HCT116 (cell line): ENCODE results near the gene SNED1. TPM values are rescaled to one million over a fixed set of nuclear protein-coding genes. Genes with fewer than 3 reads are reported as not detected.

ENCODE experiments used
- ATAC-seq: fragments of 200-7000 bp; cut with Tn5 transposase; 2 replicates; pipeline ENCODE4 v1.9.1; 2020; ENCODE audit warnings: mild to moderate bottlenecking, moderate library complexity
- BruUV-seq: library from RNA; stranded (reverse); fragments of 400-500 nt; replicated peaks from 2 replicates; lab custom pipeline; 2021; lab: Mats Ljungman, UMichigan
- CTCF ChIA-PET: fragments of 300-600 bp; sonication (Branson Sonifier 250); formaldehyde crosslinking; loops from one replicate; lab custom pipeline; 2021; ENCODE audit warnings: antibody characterized with exemption; lab: Charles Lee
- POLR2A ChIA-PET: fragments of 300-600, 350-600 bp; sonication (Branson Sonifier 250); formaldehyde crosslinking; loops from one replicate; lab custom pipeline; 2021; ENCODE audit warnings: antibody characterized with exemption; lab: Charles Lee
- RAD21 ChIA-PET, 2 experiments: fragments of 300-600 bp; sonication (Branson Sonifier 250); formaldehyde crosslinking; loops; one replicate each; lab custom pipeline; 2023; ENCODE audit warnings: low total read pairs in 2 of 2; ENCODE audit not compliant: uncharacterized antibody in 2 of 2, unreplicated experiment in 2 of 2, low non-redundant PET in 1 of 2; lab: Charles Lee
- DNase-seq: peaks from one replicate; pipeline ENCODE4 v3.0.0-alpha.2; 2010; ENCODE audit warnings: low read depth, low spot score
- H2AFZ ChIP-seq: fragments of 200-600 bp; shearing (Covaris generic), sonication (generic); 2 replicates; pipeline ENCODE4 v1.6.1; 2017; ENCODE audit warnings: low read depth, mixed run types, mixed read lengths, antibody characterized with exemption, low read length; ENCODE audit not compliant: poor library complexity, severe bottlenecking
- H3K27ac ChIP-seq: 2 replicates; pipeline ENCODE4 v1.5.1; 2012; ENCODE audit warnings: low read depth, low read length
- H3K27me3 ChIP-seq: fragments of 200-600 bp; sonication (generic); 2 replicates; pipeline ENCODE4 v1.6.1; 2016; ENCODE audit warnings: mixed run types, low read length, mixed read lengths; ENCODE audit not compliant: insufficient read depth
- H3K36me3 ChIP-seq, 2 experiments: fragments of 200-500 bp in 1 of 2; fragments of 200-600 bp in 1 of 2; sonication (Bioruptor generic) in 1 of 2; sonication (generic) in 1 of 2; 2 replicates each; pipeline versions ENCODE4 v1.5.1 to v1.6.1; 2014 to 2016; ENCODE audit warnings: low read length in 2 of 2, inconsistent platforms in 1 of 2, mixed read lengths in 1 of 2, mixed run types in 1 of 2; ENCODE audit not compliant: insufficient read depth in 2 of 2, control insufficient read depth in 1 of 2
- H3K4me1 ChIP-seq, 2 experiments: fragments of 200-600 bp in 1 of 2; sonication (generic) in 1 of 2; 2 replicates each; pipeline versions ENCODE4 v1.5.1 to v1.6.1; 2012 to 2017; ENCODE audit warnings: low read length in 2 of 2, inconsistent platforms in 1 of 2, mild to moderate bottlenecking in 1 of 2, mixed read lengths in 1 of 2, mixed run types in 1 of 2, moderate library complexity in 1 of 2; ENCODE audit not compliant: insufficient read depth in 2 of 2, control insufficient read depth in 1 of 2
- H3K4me2 ChIP-seq: fragments of 200-600 bp; sonication (generic); 2 replicates; pipeline ENCODE4 v1.6.1; 2017; ENCODE audit warnings: mixed run types, low read length, mixed read lengths
- H3K4me3 ChIP-seq, 2 experiments: fragments of 200-600 bp in 1 of 2; sonication (generic) in 1 of 2; replicated peaks in 1 of 2; 2 replicates each; pipeline ENCODE4 v1.5.1; 2011 to 2016; ENCODE audit warnings: low read length in 2 of 2, control low read depth in 1 of 2, low read depth in 1 of 2, mild to moderate bottlenecking in 1 of 2, mixed read lengths in 1 of 2, mixed run types in 1 of 2
- H3K79me2 ChIP-seq: fragments of 200-600 bp; sonication (generic); 2 replicates; pipeline ENCODE4 v1.6.1; 2017; ENCODE audit warnings: mild to moderate bottlenecking, mixed run types, low read length, moderate library complexity, mixed read lengths; ENCODE audit not compliant: insufficient read depth
- H3K9ac ChIP-seq: fragments of 200-600 bp; sonication (generic); 2 replicates; pipeline ENCODE4 v1.6.1; 2016; ENCODE audit warnings: low read length, mixed read lengths
- H3K9me2 ChIP-seq: fragments of 200-600 bp; sonication (generic), shearing (Covaris generic); 2 replicates; pipeline ENCODE4 v1.6.1; 2017; ENCODE audit warnings: mixed run types, mild to moderate bottlenecking, moderate library complexity; ENCODE audit not compliant: insufficient read depth
- H3K9me3 ChIP-seq, 2 experiments: fragments of 200-500 bp in 1 of 2; fragments of 200-600 bp in 1 of 2; sonication (Bioruptor generic) in 1 of 2; sonication (generic) in 1 of 2; 2 replicates each; pipeline ENCODE4 v1.6.1; 2014 to 2017; ENCODE audit warnings: low read length in 2 of 2, mixed read lengths in 2 of 2, inconsistent platforms in 1 of 2, low read depth in 1 of 2, mild to moderate bottlenecking in 1 of 2, mixed run types in 1 of 2, moderate library complexity in 1 of 2; ENCODE audit not compliant: control insufficient read depth in 1 of 2, insufficient read depth in 1 of 2
- H4K20me1 ChIP-seq: fragments of 200-600 bp; sonication (generic), shearing (Covaris generic); 2 replicates; pipeline ENCODE4 v1.6.1; 2017; ENCODE audit warnings: mixed run types, mild to moderate bottlenecking, moderate library complexity; ENCODE audit not compliant: insufficient read depth
- ELF1 ChIP-seq: IDR thresholded peaks from 2 replicates; pipeline ENCODE4 v1.6.1; 2012; ENCODE audit warnings: low read depth, borderline replicate concordance
- EZH2 ChIP-seq: fragments of 200-600 bp; sonication (generic); IDR thresholded peaks from 2 replicates; pipeline ENCODE4 v1.6.1; 2017; ENCODE audit warnings: antibody characterized with exemption, mixed run types
- EZH2phosphoT487 ChIP-seq: fragments of 200-600 bp; IDR thresholded peaks from 2 replicates; pipeline ENCODE4 v1.6.1; 2018; ENCODE audit warnings: antibody characterized with exemption, borderline replicate concordance
- MAX ChIP-seq: IDR thresholded peaks from 2 replicates; pipeline ENCODE4 v1.6.1; 2012
- SRF ChIP-seq: IDR thresholded peaks from 2 replicates; pipeline ENCODE4 v1.6.1; 2012; ENCODE audit warnings: low read depth
- ZBTB33 ChIP-seq: IDR thresholded peaks from 2 replicates; pipeline ENCODE4 v1.6.1; 2011; ENCODE audit warnings: mild to moderate bottlenecking, low read length, moderate library complexity; ENCODE audit not compliant: insufficient replicate concordance; ENCODE audit errors: extremely low read depth
- intact Hi-C: fragments of 100-400 bp; cut with micrococcal nuclease; formaldehyde crosslinking; loops from 2 replicates; pipeline ENCODE4 v1.10.0; 2022
- total RNA-seq: library from RNA; stranded (reverse); gene quantifications from one replicate; pipeline ENCODE4 v1.2.1, GENCODE V29; 2021; ENCODE audit not compliant: unreplicated experiment

The SNED1 gene
- total RNA-seq, 1 experiment from 2014 or later, result 9.6 TPM

GRCh38 chr2:240972201-240972600 is 26.2 kb upstream of the SNED1 start (continued):
- TF ChIP-seq EZH2phosphoT487 (no peak), SRF (no peak), ZBTB33 (no peak), ELF1 (no peak)
- TF ChIP-seq, all 23 proteins: peak for 0

DNA sequence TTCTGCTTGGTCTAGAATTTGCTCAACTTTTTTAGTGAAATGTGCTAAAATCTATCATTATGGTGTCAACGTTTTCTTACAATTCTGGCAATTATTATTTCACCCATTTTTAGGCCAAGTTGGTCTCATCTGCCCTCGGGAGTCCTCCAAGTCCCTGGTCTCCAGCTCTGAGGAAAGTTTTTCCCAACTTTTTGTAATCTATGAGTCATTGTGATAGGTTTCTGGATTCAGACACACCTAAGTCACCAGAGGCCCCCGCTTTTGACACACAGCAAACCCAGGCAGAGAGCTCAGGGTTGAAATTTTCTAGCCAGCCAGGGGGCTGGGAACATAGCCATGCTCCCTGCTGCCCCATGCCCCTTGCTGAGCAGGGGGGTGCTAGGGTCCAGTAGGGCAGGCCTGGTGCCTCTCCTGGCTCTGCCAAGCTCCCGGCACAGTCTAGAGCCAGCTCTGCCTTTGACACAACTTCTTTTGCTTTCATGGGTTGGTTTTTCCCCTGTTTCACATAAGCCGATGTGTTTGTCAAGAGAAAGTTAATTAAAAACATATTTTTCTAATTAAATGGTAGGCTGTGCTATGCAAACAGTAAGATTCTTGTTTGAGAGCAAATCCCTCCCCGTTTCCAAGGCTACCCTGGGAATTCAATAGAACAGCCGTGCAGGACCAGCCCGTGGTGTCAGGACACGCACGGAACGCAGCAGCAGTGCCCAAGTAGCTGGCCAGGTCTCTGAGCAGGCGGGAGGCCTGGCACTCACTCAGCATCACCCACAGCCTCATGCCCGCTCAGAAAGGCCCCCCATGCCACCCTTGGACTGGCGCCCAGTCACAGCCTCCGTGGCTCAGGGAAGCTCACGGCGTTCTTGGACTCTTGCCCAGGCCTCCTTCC is 25.5 kb upstream of the SNED1 start:
- no peak overlapping the region for H3K4me3 ChIP-seq
- no peaks in the 10 kb centered on the region for H3K79me2 ChIP-seq
- no peak overlapping the region for H3K9ac ChIP-seq
- no peaks in the 10 kb centered on the region for H4K20me1 ChIP-seq
- ATAC-seq (no peak), DNase-seq (no peak)
- POLR2A ChIA-PET, result no interaction called here
- no peaks in the 10 kb centered on the region for H3K9me3 ChIP-seq
- no peak overlapping the region for H3K27ac ChIP-seq
- CTCF ChIA-PET, result interaction anchor here (2.1 kb wide), 1 partner anchor 11 kb away, joined by 8 read pairs; no protein-coding TSS in a partner anchor
- intact Hi-C loops, result no loop called here
- no TSS peak for BruUV-seq
- H3K36me3 ChIP-seq, result no peaks in the 10 kb centered on the region
- RAD21 ChIA-PET, result no interaction called here
- TF ChIP-seq EZH2, result no peak
- no peak for TF ChIP-seq MAX
- no peaks in the 10 kb centered on the region for H3K9me2 ChIP-seq
- H3K4me1 ChIP-seq, result no peaks in the 10 kb centered on the region
- no peak overlapping the region for H2AFZ ChIP-seq
- H3K4me2 ChIP-seq, result no peak overlapping the region
- H3K27me3 ChIP-seq, result peaks cover 10% of the 10 kb centered on the region
